ENCODE results near the gene RHOT2. TPM values are rescaled to one million over a fixed set of nuclear protein-coding genes. Genes with fewer than 3 reads are reported as not detected.

RHOT2 gene
- total RNA-seq, 1 donor, result 34.5 TPM

DNA sequence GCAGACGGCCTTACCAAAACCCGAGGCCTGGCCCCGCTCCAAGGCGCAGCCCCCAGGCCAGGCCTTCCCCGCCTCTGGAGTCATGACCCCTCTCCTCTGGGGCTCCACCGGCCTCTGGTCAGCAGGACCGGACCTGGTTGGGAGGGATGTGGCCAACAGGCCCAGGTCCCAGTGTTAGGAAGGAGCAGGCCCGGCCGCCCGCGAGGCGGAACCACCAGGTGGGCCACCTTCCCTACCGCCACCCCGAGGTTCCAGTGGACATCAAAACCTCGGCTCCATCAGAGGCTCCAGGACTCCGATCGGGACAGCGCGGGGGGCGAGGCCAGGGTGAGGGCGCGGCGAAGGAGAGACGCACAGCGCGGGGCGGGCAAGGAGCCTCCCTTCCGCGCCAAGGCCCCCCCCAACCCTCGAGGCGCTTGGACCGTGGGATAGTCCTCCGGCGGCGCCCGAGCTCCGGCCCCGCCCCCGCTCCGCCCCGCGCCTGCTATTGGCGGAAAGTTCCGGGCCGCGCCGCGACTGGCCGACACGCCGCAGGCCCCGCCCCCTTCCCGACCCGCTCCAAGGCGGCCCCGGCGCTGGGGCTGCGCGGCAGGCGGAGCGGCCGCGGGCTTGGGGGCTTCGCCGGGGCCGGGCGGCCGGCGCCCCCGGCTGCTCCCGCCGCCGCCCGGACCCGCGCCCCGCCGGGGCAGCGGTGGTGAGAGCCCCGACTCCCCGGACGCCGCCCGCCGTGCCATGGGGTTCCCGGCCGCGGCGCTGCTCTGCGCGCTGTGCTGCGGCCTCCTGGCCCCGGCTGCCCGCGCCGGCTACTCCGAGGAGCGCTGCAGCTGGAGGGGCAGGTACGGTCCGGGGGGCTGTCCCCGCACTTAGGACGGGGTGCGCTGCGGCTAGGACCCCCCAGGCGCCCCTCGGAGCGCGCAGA, 46.9 kb downstream of the RHOT2 start, which contains the start of gene METRN:
Gene METRN (plus strand): TSS at position 561 of the 919 bp plus-strand sequence. CDS start 172 bp downstream, at position 733.
- peak; percentile 74 for DNase-seq (ENCODE audit: low read depth)
- peak within 1 kb of the TSS; percentile 72 for H3K4me3 ChIP-seq (ENCODE audit: low read depth, low read length)
- TF ChIP-seq, protein P1, sequence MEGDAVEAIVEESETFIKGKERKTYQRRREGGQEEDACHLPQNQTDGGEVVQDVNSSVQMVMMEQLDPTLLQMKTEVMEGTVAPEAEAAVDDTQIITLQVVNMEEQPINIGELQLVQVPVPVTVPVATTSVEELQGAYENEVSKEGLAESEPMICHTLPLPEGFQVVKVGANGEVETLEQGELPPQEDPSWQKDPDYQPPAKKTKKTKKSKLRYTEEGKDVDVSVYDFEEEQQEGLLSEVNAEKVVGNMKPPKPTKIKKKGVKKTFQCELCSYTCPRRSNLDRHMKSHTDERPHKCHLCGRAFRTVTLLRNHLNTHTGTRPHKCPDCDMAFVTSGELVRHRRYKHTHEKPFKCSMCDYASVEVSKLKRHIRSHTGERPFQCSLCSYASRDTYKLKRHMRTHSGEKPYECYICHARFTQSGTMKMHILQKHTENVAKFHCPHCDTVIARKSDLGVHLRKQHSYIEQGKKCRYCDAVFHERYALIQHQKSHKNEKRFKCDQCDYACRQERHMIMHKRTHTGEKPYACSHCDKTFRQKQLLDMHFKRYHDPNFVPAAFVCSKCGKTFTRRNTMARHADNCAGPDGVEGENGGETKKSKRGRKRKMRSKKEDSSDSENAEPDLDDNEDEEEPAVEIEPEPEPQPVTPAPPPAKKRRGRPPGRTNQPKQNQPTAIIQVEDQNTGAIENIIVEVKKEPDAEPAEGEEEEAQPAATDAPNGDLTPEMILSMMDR (IDR thresholded peaks at IDR 0.05; ENCODE audit: insufficient read depth, low read length), result no peak

DNA sequence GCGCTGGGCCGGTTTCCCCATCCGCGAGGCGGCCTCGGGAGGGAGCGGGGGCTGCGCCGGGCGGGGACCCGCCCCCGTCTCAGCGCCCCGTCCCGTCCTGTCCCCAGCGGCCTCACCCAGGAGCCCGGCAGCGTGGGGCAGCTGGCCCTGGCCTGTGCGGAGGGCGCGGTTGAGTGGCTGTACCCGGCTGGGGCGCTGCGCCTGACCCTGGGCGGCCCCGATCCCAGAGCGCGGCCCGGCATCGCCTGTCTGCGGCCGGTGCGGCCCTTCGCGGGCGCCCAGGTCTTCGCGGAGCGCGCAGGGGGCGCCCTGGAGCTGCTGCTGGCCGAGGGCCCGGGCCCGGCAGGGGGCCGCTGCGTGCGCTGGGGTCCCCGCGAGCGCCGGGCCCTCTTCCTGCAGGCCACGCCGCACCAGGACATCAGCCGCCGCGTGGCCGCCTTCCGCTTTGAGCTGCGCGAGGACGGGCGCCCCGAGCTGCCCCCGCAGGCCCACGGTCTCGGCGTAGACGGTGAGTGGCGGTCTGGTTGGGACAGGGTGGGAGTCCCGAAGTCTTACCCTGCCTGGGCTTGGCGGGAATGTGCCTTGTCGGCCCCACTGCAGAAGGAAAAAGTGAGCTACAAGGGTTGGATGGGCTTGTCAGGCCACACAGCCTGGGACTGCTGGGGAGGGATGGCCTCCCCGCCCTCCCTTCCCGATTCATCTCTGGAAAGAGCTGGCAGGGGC, 47.7 kb downstream of the RHOT2 start:
- H3K4me3 ChIP-seq (ENCODE audit: low read depth, low read length), result peak overlapping the region; percentile 72
- no peak for DNase-seq (ENCODE audit: low read depth)
- TF ChIP-seq, protein P1 (IDR thresholded peaks at IDR 0.05; ENCODE audit: insufficient read depth, low read length), result no peak

DNA sequence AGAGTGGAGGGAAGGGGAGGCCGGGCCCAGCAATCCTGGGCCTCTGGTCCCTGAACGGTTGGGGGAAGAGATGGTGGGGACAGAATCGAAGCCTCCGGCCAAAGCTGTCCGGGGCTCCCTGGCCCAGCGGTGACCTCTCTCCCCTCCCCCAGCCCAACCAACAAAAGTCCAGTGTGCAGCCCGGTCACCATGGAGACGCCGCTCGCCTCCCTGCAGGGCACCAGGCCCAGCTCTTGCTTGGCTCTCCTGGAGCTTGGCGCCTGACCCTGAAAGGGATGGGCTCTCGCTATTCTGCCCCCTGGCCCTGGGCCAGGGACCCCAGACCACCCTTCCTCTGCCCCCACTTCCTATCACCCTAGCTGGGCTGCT, 48.3 kb downstream of the RHOT2 start:
- H3K4me3 ChIP-seq (ENCODE audit: low read depth, low read length), result peak overlapping the region; percentile 72
- peak; percentile 60 for DNase-seq (ENCODE audit: low read depth)
- TF ChIP-seq, protein P1 (IDR thresholded peaks at IDR 0.05; ENCODE audit: insufficient read depth, low read length), result no peak

DNA sequence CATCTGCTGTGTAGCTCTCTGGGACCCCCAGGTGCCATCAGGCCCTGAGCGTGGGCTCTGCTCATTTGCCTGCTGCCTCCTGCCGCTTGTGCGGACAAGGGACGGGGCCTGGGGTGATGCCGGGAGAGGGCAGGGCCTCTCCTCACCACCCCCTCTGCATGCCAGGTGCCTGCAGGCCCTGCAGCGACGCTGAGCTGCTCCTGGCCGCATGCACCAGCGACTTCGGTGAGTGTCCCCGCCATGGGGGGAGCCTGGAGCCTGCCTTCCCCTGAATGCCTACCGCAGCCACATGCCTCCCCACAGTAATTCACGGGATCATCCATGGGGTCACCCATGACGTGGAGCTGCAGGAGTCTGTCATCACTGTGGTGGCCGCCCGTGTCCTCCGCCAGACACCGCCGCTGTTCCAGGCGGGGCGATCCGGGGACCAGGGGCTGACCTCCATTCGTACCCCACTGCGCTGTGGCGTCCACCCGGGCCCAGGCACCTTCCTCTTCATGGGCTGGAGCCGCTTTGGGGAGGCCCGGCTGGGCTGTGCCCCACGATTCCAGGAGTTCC, 48.9 kb downstream of the RHOT2 start:
- TF ChIP-seq, protein P1 (IDR thresholded peaks at IDR 0.05; ENCODE audit: insufficient read depth, low read length), result no peak
- H3K4me3 ChIP-seq (ENCODE audit: low read depth, low read length), result no peak overlapping the region
- DNase-seq (ENCODE audit: low read depth), result no peak

DNA sequence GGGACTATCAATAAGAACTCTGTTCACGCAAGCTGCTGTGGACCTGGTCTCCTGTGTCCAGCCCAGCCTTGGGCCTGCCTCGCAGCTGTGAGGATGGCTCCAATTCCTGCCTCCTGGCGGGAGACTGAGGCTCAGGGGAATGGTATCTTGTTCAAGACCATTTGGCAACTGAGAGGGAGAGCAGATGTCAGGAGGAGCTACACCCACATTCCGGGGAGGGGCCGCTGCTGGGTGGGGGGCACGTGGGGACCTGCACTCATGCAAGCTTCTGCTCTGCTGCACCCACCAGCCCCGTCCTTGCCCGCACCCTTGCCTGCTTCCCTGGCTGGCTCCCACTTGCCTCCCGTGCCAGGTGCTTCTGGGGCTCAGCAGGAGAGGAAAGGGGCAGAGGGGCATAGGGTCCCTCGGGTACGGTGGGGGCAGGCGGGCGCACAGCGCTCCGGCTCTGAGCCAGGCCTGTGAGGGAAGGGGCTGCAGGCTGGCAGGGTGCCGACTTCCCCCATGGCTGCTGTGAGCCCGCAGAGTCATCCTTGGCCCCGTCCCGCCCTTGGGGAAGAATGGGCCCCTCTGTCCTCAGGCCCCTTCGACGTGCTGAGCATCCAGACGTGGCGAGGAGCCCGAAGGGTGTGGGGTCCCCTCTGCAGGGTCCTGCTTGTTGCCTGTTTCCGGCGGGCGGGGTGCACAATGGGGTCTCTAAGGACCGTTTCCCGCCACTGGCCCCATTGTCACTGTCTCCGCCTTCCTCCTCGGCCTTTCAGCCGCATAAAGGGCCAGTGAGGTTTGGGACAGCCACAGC, 49.7 kb downstream of the RHOT2 start:
- TF ChIP-seq, protein P1 (IDR thresholded peaks at IDR 0.05; ENCODE audit: insufficient read depth, low read length), result no peak
- DNase-seq (ENCODE audit: low read depth), result no peak

DNA sequence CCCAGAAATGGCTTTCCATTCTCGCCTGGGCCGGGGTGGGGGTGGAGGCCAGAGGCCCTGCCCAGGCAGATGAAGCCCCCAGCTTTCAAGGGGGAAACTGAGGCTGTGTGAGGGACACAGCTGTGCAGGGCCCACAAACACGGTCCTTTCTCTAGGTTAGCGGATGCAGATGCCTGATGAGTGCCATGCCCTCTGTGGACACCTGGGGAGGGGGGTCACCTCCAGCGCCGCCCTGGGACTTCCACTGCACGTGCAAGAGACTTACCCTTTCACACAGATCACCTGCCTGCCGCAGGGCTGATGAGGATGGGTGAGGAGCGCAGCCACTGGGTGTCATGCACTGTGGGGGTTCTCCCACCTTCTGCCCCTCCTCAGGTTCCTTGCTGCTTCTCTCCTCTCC, 50.5 kb downstream of the RHOT2 start:
- no peak for DNase-seq (ENCODE audit: low read depth)
- TF ChIP-seq, protein P1 (IDR thresholded peaks at IDR 0.05; ENCODE audit: insufficient read depth, low read length), result no peak

More for the DNA sequence above, 49.7 kb downstream of the RHOT2 start:
- no peak overlapping the region for H3K4me3 ChIP-seq (ENCODE audit: low read depth, low read length)

More for the DNA sequence above, 50.5 kb downstream of the RHOT2 start:
- H3K4me3 ChIP-seq (ENCODE audit: low read depth, low read length), result no peak overlapping the region
